Colonic mucosa (tissue), 4 donors: ENCODE measurements around the gene RGS1. TPM values are rescaled to one million over a fixed set of nuclear protein-coding genes. Genes with fewer than 3 reads are reported as not detected.

Experiments used
- DNase-seq: peaks from one replicate; pipeline ENCODE4 v3.0.0-alpha.2; 2020
- H3K27ac ChIP-seq: fragments of 200-600 bp; one replicate; pipeline ENCODE4 v1.8.0; 2021
- H3K27me3 ChIP-seq: fragments of 200-600 bp; one replicate; pipeline ENCODE4 v1.8.0; 2021
- H3K36me3 ChIP-seq: fragments of 200-600 bp; one replicate; pipeline ENCODE4 v1.8.0; 2021
- H3K4me1 ChIP-seq: fragments of 200-600 bp; one replicate; pipeline ENCODE4 v1.8.0; 2021; ENCODE audit warnings: mild to moderate bottlenecking
- H3K4me3 ChIP-seq: fragments of 200-600 bp; one replicate; pipeline ENCODE4 v1.8.0; 2021
- H3K9ac ChIP-seq, 2 donors: one replicate each; pipeline ENCODE4 v1.7.0; 2013; ENCODE audit warnings: control low read depth in 2 of 2, low read depth in 2 of 2, low read length in 2 of 2
- H3K9me3 ChIP-seq: fragments of 200-600 bp; one replicate; pipeline ENCODE4 v1.8.0; 2021
- intact Hi-C: fragments of 100-400 bp; cut with DNase I; formaldehyde crosslinking; loops from one replicate; pipeline ENCODE4 v1.14.1; 2022
- total RNA-seq, 2 donors: library from RNA; stranded (reverse); fragmentation: NEBNext Ultra II Directional in 1 of 2; extraction: Animal tissue kit (Norgen Biotek cat#: 25700) in 1 of 2; gene quantifications; one replicate each; pipeline ENCODE4 v1.2.1, GENCODE V29; 2021
- TF ChIP-seq, protein P1 (sequence below): fragments of 200-600 bp; IDR thresholded peaks from one replicate; pipeline ENCODE4 v1.8.0; 2022; ENCODE audit warnings: antibody characterized with exemption, mild to moderate bottlenecking
- donor health status: healthy.
- donor health status: DM: no; HTN: no; CAD: no.
- donor health status: DM: no; HTN: no; CAD: no.

Gene RGS1
- total RNA-seq, 2 donors from 2014 or later: 8.0 to 21.3 TPM

DNA sequence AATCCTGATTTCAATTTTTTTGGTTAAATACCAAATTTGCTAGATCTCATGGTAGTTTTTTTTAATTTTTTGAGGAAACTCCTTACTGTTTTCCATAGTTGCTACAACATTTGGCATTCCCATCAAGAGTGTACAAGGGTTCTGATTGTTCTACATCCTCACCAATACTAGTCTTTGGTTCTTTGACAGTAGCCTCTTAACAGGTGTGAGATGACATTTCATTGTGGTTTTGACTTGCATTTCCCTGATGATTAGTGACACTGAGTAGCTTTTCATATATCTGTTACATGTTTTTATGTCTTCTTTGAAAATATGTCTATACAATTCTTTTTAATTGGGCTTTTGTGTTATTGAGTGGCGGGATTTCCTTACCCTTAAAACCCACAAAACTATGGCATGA lies 39.5 kb downstream of the RGS1 start:
- Histone ChIP-seq H3K4me1 (no peaks in the 10 kb centered on the region), H3K36me3 (no peaks in the 10 kb centered on the region), H3K27me3 (no peaks in the 10 kb centered on the region), H3K9me3 (no peaks in the 10 kb centered on the region), H3K27ac (no peak overlapping the region), H3K9ac (no peak overlapping the region), H3K4me3 (no peak overlapping the region)
- intact Hi-C loops: no loop called here
- TF ChIP-seq, protein P1, sequence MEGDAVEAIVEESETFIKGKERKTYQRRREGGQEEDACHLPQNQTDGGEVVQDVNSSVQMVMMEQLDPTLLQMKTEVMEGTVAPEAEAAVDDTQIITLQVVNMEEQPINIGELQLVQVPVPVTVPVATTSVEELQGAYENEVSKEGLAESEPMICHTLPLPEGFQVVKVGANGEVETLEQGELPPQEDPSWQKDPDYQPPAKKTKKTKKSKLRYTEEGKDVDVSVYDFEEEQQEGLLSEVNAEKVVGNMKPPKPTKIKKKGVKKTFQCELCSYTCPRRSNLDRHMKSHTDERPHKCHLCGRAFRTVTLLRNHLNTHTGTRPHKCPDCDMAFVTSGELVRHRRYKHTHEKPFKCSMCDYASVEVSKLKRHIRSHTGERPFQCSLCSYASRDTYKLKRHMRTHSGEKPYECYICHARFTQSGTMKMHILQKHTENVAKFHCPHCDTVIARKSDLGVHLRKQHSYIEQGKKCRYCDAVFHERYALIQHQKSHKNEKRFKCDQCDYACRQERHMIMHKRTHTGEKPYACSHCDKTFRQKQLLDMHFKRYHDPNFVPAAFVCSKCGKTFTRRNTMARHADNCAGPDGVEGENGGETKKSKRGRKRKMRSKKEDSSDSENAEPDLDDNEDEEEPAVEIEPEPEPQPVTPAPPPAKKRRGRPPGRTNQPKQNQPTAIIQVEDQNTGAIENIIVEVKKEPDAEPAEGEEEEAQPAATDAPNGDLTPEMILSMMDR: no peak
- DNase-seq: no peak

DNA sequence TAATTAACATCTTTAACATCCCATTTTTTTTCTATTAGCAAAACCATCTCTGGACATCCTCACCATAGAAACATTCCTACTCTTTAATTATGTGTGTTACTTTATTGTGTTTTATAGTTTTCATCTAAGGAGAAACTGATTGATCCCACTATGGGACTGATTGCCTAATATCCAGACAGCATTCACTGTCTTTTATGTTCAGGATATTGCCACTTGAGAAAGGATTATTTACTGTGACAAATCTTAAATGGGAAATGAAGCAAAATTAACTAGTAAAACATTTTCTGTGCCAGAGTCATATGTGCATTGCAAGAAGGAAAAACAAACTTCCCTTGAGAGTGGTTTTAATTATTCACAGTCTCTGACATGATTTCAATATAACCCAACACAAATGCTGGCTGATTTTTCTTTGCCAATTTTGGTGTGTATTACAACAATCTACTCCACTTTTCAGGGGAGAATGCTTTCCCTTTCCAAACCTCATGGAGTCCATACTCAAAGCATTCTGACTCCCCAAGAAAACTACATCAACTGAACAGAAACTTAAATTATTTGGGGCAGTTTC lies 44.6 kb downstream of the RGS1 start:
- H3K27me3 ChIP-seq: no peaks in the 10 kb centered on the region
- intact Hi-C loops: no loop called here
- H3K9me3 ChIP-seq: no peaks in the 10 kb centered on the region
- no peak overlapping the region for H3K4me3 ChIP-seq
- H3K36me3 ChIP-seq: no peaks in the 10 kb centered on the region
- TF ChIP-seq, protein P1: no peak
- H3K27ac ChIP-seq: no peak overlapping the region
- no peak overlapping the region for H3K9ac ChIP-seq
- no peak for DNase-seq
- H3K4me1 ChIP-seq: no peaks in the 10 kb centered on the region

DNA sequence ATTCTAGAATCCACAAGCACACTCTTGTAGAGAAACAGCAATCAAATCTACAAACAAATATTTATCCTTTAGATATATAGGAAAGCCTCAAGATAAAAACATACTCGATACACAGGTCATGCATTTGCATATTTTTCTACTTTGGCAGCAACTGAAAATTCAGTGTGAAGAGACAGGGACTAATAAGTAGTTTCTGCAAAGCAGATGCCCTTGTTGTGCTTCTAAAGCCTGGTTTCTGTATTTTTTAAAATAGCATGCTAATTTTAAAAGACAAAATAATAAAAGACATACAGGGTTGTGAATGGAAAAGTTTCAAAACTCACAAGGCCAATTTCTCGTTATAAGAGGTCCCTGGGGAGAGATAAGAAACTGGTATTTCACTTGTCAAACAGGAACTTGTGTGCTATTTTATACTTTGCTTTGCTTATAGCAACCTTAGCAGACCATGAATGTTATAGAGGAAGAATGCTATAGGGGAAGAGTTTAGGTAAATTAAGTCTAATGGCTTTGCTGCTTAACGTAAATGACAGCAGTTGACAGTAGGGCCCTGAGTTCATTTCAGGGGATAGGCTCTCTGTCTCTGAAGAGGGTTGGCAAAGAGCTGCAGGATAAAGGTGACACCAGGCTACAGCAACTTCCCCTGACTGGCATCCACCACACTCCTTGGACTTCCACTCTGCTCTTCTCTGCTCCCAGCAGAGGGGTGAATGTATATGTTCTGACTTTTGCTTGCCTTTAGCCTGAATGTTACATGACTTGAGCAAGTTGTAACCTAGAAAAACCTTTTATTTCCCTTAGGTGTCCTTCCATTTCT lies 51.0 kb downstream of the RGS1 start:
- no peak overlapping the region for H3K9ac ChIP-seq
- no peak overlapping the region for H3K4me3 ChIP-seq
- H3K36me3 ChIP-seq: no peaks in the 10 kb centered on the region
- intact Hi-C loops: no loop called here
- H3K27ac ChIP-seq: no peak overlapping the region
- H3K4me1 ChIP-seq: no peaks in the 10 kb centered on the region
- H3K27me3 ChIP-seq: no peaks in the 10 kb centered on the region
- no peak for DNase-seq
- H3K9me3 ChIP-seq: no peaks in the 10 kb centered on the region
- TF ChIP-seq, protein P1: no peak

DNA sequence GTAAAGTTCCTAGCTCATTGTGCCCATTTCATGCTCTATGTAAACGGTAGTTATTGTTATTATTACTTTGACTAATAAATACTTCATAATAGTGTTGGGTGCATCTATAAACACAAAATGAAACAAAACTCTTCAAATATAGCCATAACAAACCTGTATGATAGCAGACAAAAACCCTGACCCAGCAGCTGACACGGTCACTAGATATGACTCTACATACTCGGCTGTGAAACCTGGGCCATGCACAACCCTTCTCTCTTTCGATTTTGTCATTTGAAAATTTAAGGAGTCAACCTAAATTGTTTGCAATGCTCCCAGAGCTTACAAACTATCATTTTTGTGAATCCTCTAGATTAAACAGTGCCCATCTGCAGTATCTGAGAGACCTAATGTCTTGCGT lies 52.3 kb downstream of the RGS1 start:
- no peak for DNase-seq
- Histone ChIP-seq H3K9me3 (no peaks in the 10 kb centered on the region), H3K4me1 (no peaks in the 10 kb centered on the region), H3K36me3 (no peaks in the 10 kb centered on the region), H3K9ac (no peak overlapping the region), H3K27me3 (no peaks in the 10 kb centered on the region), H3K4me3 (no peak overlapping the region), H3K27ac (no peak overlapping the region)
- TF ChIP-seq, protein P1: no peak
- intact Hi-C loops: no loop called here

DNA sequence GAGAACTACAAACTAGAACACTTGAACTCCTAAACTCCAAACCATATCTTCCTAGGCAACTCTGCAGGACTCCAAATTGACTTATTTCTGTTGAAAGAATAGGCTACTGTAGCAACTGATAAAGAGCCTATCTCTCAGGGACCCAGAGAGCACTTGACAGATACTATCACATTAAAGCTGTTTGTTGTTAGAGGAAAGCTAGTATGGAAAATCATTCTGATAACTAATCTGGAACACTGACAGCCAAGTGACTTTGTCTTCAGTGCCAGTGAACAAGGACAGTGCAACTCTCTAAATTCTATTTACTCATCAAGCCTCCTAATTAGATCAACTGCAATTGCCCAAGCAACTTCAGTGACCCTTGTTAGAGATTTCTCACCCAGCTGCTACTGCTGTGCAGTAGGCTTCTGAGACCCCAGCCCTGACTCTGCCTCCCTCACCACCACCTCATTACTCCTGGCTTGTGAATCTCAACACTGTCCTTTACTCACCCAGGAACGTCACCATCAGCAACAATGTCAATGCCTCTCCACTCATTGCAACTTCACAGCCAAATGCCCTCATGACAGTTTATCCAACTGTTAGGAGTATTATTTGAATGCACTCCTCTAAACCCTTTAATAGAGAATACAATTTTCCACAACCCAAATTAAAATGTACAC lies 53.0 kb downstream of the RGS1 start:
- H3K4me1 ChIP-seq: no peaks in the 10 kb centered on the region
- H3K4me3 ChIP-seq: no peak overlapping the region
- TF ChIP-seq, protein P1: no peak
- H3K27me3 ChIP-seq: no peaks in the 10 kb centered on the region
- no peak overlapping the region for H3K27ac ChIP-seq
- no peak for DNase-seq
- H3K9me3 ChIP-seq: no peaks in the 10 kb centered on the region
- H3K9ac ChIP-seq: no peak overlapping the region
- intact Hi-C loops: no loop called here
- no peaks in the 10 kb centered on the region for H3K36me3 ChIP-seq
